K562 (cell line): Measurements from ENCODE around the gene GPC3. TPM values are rescaled to one million over a fixed set of nuclear protein-coding genes. Genes with fewer than 3 reads are reported as not detected.

Experiments used
- ATAC-seq: fragments of 200-7000 bp; cut with Tn5 transposase; 3 replicates; pipeline ENCODE4 v1.9.1; 2020; ENCODE audit warnings: moderate library complexity
- BruUV-seq: library from RNA; stranded (reverse); fragments of 400-500 nt; replicated peaks from 2 replicates; lab custom pipeline; 2021; lab: Mats Ljungman, UMichigan
- CTCF ChIA-PET: fragments of 300-600 bp; formaldehyde crosslinking; extraction: SDS; loops from one replicate; lab custom pipeline; 2021; ENCODE audit warnings: low intra/inter-chr PET ratio; lab: Yijun Ruan, JAX
- POLR2A ChIA-PET: fragments of 300-600, 350-650 bp; sonication (Branson Sonifier 250); formaldehyde crosslinking; extraction: SDS; loops from one replicate; lab custom pipeline; 2021; ENCODE audit warnings: antibody characterized with exemption, inconsistent platforms; lab: Yijun Ruan, JAX
- DNase-seq, 4 experiments: peaks; one replicate each; pipeline versions ENCODE4 v3.0.0 to v3.0.0-alpha.2; 2011 to 2018; ENCODE audit warnings: low spot score in 3 of 4, mixed read lengths in 3 of 4; ENCODE audit errors: extremely low read depth in 1 of 4
- FAIRE-seq: peaks from 2 replicates; lab custom pipeline; 2011; peaks lifted over from hg19 to GRCh38; lab: Jason Lieb, UNC
- H2AFZ ChIP-seq: 2 replicates; pipeline ENCODE4 v1.6.0; 2011; ENCODE audit warnings: low read depth, low read length, control low read depth, inconsistent platforms
- H3K27ac ChIP-seq: fragments of 200-600 bp; 3 replicates; pipeline ENCODE4 v1.8.0; 2011; ENCODE audit warnings: low read depth, mild to moderate bottlenecking, control low read depth, inconsistent platforms, low read length, moderate library complexity, mixed read lengths; ENCODE audit errors: extremely low read depth
- H3K27me3 ChIP-seq, 2 experiments: fragments of 300-600 bp in 1 of 2; 2 replicates in 1 of 2; 3 replicates in 1 of 2; pipeline versions ENCODE4 v1.6.0 to v1.8.0; 2011; ENCODE audit warnings: inconsistent platforms in 2 of 2, low read length in 2 of 2, mild to moderate bottlenecking in 1 of 2, mixed read lengths in 1 of 2, moderate library complexity in 1 of 2; ENCODE audit not compliant: control insufficient read depth in 2 of 2, insufficient read depth in 2 of 2
- H3K36me3 ChIP-seq: fragments of 300-600 bp; 3 replicates; pipeline ENCODE4 v1.8.0; 2011; ENCODE audit warnings: mild to moderate bottlenecking, low read length, inconsistent platforms; ENCODE audit not compliant: control insufficient read depth, insufficient read depth
- H3K4me1 ChIP-seq, 2 experiments: fragments of 200-600 bp in 1 of 2; replicated peaks in 1 of 2; 2 replicates in 1 of 2; 3 replicates in 1 of 2; pipeline versions ENCODE4 v1.5.1 to v1.8.0; 2011; ENCODE audit warnings: inconsistent platforms in 2 of 2, low read length in 2 of 2, mild to moderate bottlenecking in 1 of 2, mixed read lengths in 1 of 2, moderate library complexity in 1 of 2; ENCODE audit not compliant: control insufficient read depth in 2 of 2, insufficient read depth in 2 of 2
- H3K4me2 ChIP-seq: 2 replicates; pipeline ENCODE4 v1.6.1; 2011; ENCODE audit warnings: low read length, control low read depth, inconsistent platforms, mixed read lengths; ENCODE audit not compliant: insufficient read depth
- H3K4me3 ChIP-seq: fragments of 200-600 bp; sonication (generic), shearing (Covaris generic); 2 replicates; pipeline ENCODE4 v1.5.1; 2016; ENCODE audit warnings: control low read depth, inconsistent platforms
- H3K79me2 ChIP-seq: fragments of 200-600 bp; 3 replicates; pipeline ENCODE4 v1.8.0; 2011; ENCODE audit warnings: low read length, inconsistent platforms; ENCODE audit not compliant: control insufficient read depth, insufficient read depth
- H3K9ac ChIP-seq, 2 experiments: 2 replicates each; pipeline versions ENCODE4 v1.6.0 to v1.6.1; 2011; ENCODE audit warnings: low read depth in 2 of 2, low read length in 2 of 2, control low read depth in 1 of 2, inconsistent platforms in 1 of 2, mild to moderate bottlenecking in 1 of 2, mixed read lengths in 1 of 2; ENCODE audit not compliant: insufficient read depth in 1 of 2
- H3K9me1 ChIP-seq: one replicate; pipeline ENCODE4 v1.6.0; 2011; ENCODE audit warnings: inconsistent platforms, mild to moderate bottlenecking, low read length, moderate library complexity; ENCODE audit not compliant: control insufficient read depth, insufficient read depth
- H3K9me3 ChIP-seq: replicated peaks from 2 replicates; pipeline ENCODE4 v1.5.1; 2011; ENCODE audit warnings: low read depth, low read length, inconsistent platforms; ENCODE audit not compliant: control insufficient read depth, insufficient read depth
- H4K20me1 ChIP-seq: replicated peaks from 2 replicates; pipeline ENCODE4 v1.6.1; 2011; ENCODE audit warnings: low read length, inconsistent platforms, mixed read lengths; ENCODE audit not compliant: control insufficient read depth, insufficient read depth
- GATAD2A ChIP-seq: fragments of 450-650 bp; IDR thresholded peaks from 2 replicates; pipeline ENCODE4 v1.6.1; 2017
- L3MBTL2 ChIP-seq: fragments of 450-650 bp; IDR thresholded peaks from 2 replicates; pipeline ENCODE4 v1.6.1; 2016; ENCODE audit warnings: mild to moderate bottlenecking, moderate library complexity
- NFIX ChIP-seq: fragments of 250-450 bp; sonication (Bioruptor Pico); IDR thresholded peaks from 2 replicates; pipeline ENCODE4 v1.4.0; 2020; ENCODE audit warnings: low read depth, mild to moderate bottlenecking, moderate library complexity
- NRF1 ChIP-seq, 2 experiments: fragments of 450-650 bp; IDR thresholded peaks in 1 of 2; conservative IDR thresholded peaks in 1 of 2; 2 replicates each; pipeline ENCODE4 v1.6.1; 2014; ENCODE audit warnings: mild to moderate bottlenecking in 2 of 2
- TAF15 ChIP-seq: fragments of 200-400 bp; formaldehyde crosslinking; IDR thresholded peaks from 2 replicates; pipeline ENCODE4 v1.6.1; 2017; ENCODE audit warnings: mild to moderate bottlenecking, low read depth, low read length, moderate library complexity
- YY1 ChIP-seq, 3 experiments: IDR thresholded peaks; 2 replicates each; pipeline ENCODE4 v1.6.1; 2011; ENCODE audit warnings: low read length in 2 of 3, mild to moderate bottlenecking in 2 of 3, moderate library complexity in 2 of 3, borderline replicate concordance in 1 of 3, control low read depth in 1 of 3, low read depth in 1 of 3; ENCODE audit not compliant: insufficient read depth in 3 of 3, insufficient replicate concordance in 2 of 3, control insufficient read depth in 1 of 3, insufficient read length in 1 of 3; ENCODE audit errors: extremely low read depth in 1 of 3
- ZNF253 ChIP-seq: fragments of 250-450 bp; sonication (Bioruptor Pico); conservative IDR thresholded peaks from 2 replicates; pipeline ENCODE4 v1.6.1; 2021; ENCODE audit warnings: mild to moderate bottlenecking
- WGBS: fragments of 100-300 bp; shearing (Covaris generic); methylation state at CpG from one replicate; pipeline ENCODE4 v1.1.6; 2016; ENCODE audit warnings: low coverage, mixed read lengths; ENCODE audit not compliant: insufficient coverage; ENCODE audit errors: missing lambda C conversion rate; 5-methylcytosine and 5-hydroxymethylcytosine counted together
- in situ Hi-C: fragments of 300-500 bp; cut with MboI; formaldehyde crosslinking; loops from 4 replicates; pipeline ENCODE4 v1.15.0; 2018; ENCODE audit warnings: inconsistent platforms, mixed read lengths
- intact Hi-C: fragments of 100-400 bp; cut with micrococcal nuclease; formaldehyde crosslinking; loops from 2 replicates; pipeline ENCODE4 v1.14.2; 2022
- polyA plus RNA-seq, 8 experiments: library from polyadenylated mRNA; depleted of rRNA in 4 of 8; stranded (reverse) in 5 of 8; unstranded in 3 of 8; fragments of >200 nt; fragmentation: Nextera tagmentation in 2 of 8; fragmentation: Illumina TruSeq in 1 of 8; extraction: Ambion mirVana in 2 of 8; extraction: Trizol in 1 of 8; gene quantifications; 2 replicates each; pipeline versions ENCODE4 v1.2.1 to v1.2.3, GENCODE V29; 2011 to 2014; ENCODE audit warnings: inconsistent platforms in 1 of 8, missing spikeins in 1 of 8
- total RNA-seq, 7 experiments: library from RNA; depleted of rRNA in 6 of 7; stranded (reverse); fragments of >200 nt in 6 of 7; fragmentation: Illumina TruSeq in 2 of 7; extraction: Trizol in 2 of 7; gene quantifications; 2 replicates each; pipeline versions ENCODE4 v1.2.1 to v1.2.3, GENCODE V29; 2011 to 2021; ENCODE audit warnings: low replicate concordance in 1 of 7

GPC3 gene
- total and polyA plus RNA-seq, 9 of the 15 experiments (the other 6 are each of a cell fraction or from before 2014, with no cell fraction given), result 0.42 TPM; not detected in 8

DNA sequence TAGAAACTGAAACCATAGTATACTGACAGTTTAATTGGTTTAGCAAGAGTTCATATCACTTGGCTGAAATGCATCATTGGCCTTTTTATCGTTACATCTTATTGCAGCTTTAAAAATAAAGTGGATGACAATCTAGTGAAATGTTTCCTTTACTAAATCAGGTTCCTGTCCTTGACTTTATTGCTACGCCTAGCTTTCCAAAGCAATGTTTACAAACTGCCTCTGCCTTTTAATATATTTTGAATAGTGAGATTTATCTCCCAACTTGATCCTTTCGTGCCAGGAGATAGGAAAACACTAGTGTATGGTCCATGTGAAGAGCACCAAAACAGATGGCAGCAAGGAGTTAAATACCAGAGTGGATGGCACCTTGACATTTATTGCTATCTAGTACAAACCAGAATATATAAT is 67.0 kb downstream of the GPC3 start:
- no peaks in the 10 kb centered on the region for H4K20me1 ChIP-seq
- no peak for TF ChIP-seq L3MBTL2
- TF ChIP-seq YY1 (IDR thresholded peaks at IDR 0.05; ENCODE audit: borderline replicate concordance in 1 of 3, control insufficient read depth in 1 of 3, extremely low read depth in 1 of 3, insufficient read depth in 3 of 3, insufficient read length in 1 of 3, insufficient replicate concordance in 2 of 3, low read depth in 1 of 3, low read length in 2 of 3), result no peak
- TF ChIP-seq NFIX, result no peak
- TF ChIP-seq GATAD2A, result no peak
- TF ChIP-seq NRF1 (conservative IDR thresholded peaks at IDR 0.05 in 1 of 2, IDR thresholded peaks at IDR 0.05 in 1 of 2), result no peak
- no peak for TF ChIP-seq ZNF253 (CRISPR knock-in tag)
- TF ChIP-seq TAF15, result no peak
- H3K4me2 ChIP-seq, result no peak overlapping the region
- ATAC-seq (no peak), DNase-seq (no peak), FAIRE-seq (no peak)
- no peaks in the 10 kb centered on the region for H3K9me1 ChIP-seq
- H3K4me3 ChIP-seq, result no peak overlapping the region
- H3K4me1 ChIP-seq, result no peaks in the 10 kb centered on the region
- no peak overlapping the region for H3K27ac ChIP-seq
- intact Hi-C loops, result no loop called here
- H3K9ac ChIP-seq, result no peak overlapping the region
- no peaks in the 10 kb centered on the region for H3K36me3 ChIP-seq
- H2AFZ ChIP-seq, result no peak overlapping the region
- H3K9me3 ChIP-seq, result no peaks in the 10 kb centered on the region
- H3K27me3 ChIP-seq, result no peaks in the 10 kb centered on the region
- ChIA-PET POLR2A (interaction anchor here (1.6 kb wide), 1 partner anchor 14 kb away, joined by 3 read pairs; no protein-coding TSS in a partner anchor), CTCF (no interaction called here)
- BruUV-seq, result no TSS peak
- no peaks in the 10 kb centered on the region for H3K79me2 ChIP-seq
- in situ Hi-C loops, result no loop called here
- WGBS, result 0% methylated on average over 3 of the region's 3 CpGs
